Activated CD8-positive, alpha-beta memory T cell treated with anti-CD3 and anti-CD28 coated beads, Interleukin-2, amount 50 U/mL, for 24 hours (primary cell): ENCODE data around the gene SLC30A9.

Source experiments
- DNase-seq: peaks from one replicate; pipeline ENCODE4 v3.0.0-alpha.2; 2020; ENCODE audit errors: extremely low read depth

Gene SLC30A9

DNA sequence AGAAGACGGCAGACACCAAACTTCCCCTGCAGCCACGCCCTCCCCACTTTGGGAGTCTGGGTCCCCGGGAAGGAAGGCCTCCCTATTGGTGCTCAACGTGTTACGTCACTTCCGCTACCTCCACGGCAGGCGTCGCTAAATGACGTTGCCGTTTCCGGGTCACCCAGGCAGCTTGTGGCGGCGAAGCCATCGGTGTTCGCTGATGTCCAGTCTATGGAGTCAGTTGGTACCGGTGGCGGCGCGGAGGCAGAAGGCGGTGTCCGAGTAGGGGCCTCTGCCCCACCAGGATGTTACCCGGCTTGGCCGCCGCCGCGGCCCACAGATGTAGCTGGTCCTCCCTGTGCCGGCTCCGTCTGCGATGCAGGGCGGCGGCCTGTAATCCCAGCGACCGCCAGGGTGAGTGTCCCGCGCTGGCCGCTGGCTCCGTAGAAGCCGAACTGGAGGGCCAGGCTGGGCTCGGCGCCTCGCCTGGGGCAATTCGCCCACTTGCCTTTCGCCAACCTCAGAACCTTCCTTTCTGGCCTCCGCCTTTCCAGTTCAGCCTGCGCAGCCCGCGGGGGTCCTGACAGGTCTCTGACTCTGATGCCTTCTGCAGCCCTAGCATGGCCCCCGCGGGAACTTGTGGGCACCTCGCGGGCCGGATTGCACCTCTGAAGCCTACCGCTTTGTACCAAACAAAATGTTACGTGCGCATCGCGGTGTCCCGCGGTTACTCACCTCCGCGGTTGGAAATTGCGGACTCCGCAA, at the start of gene SLC30A9:
Gene SLC30A9 (plus strand): TSS at position 166 of the 747 bp plus-strand sequence. CDS start 122 bp downstream, at position 288.
- DNase-seq: peak; percentile 89

DNA sequence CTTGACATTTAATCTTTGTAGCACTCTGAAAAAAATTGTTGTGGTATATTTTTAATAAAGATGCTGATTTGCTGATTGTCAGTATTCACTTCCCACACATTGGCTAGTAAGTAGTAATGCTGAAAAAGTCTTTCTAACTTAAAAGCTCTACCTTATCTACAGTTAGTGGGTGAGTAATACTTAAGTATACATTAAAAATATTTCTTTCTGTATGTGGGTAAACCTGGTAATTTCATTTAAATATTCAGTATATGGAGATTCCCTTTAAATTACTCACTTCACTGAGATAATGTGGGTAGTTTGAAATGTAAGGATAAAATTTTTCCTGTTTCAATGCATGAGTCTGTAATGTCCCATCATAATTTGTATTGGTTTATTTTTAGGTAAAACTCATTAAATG, 49.5 kb upstream of the SLC30A9 start:
- no peak for DNase-seq

DNA sequence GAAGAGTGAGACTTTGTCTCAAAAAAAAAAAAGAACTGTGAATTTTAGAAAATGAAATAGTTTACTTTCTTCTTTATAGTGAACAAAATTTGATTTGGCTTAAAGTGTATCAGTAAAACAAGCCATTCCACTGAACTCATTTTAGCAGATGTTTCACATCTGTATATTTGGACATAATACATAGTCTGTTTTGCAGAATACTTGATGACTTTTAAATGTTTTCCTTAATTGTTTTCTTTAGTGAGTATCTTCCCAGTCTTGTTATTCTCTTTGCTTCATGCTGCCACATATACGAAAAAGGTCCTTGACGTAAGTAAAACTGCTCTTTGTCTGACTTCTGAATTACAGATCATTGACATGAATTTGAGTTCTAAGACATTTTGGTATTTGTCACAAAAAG, 46.8 kb upstream of the SLC30A9 start:
- DNase-seq: no peak

DNA sequence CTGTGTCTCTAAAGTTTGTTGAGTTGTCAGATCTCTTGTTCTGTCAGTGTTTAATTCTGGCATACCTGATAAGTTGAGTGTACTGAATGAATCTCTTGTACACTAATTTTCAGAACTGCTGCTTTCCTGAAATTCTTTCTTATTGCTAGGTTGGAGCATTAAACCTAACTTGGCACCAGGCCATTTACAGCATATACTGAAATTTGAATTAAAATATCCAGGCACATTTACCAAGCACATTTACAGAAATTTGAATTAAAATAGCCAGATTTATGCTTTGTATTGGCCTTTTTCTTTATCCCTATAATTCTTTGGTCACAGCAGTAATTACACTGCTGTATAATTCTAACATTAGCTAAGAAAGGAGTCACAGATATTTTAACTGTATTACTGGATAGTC, 46.2 kb upstream of the SLC30A9 start:
- DNase-seq: no peak

DNA sequence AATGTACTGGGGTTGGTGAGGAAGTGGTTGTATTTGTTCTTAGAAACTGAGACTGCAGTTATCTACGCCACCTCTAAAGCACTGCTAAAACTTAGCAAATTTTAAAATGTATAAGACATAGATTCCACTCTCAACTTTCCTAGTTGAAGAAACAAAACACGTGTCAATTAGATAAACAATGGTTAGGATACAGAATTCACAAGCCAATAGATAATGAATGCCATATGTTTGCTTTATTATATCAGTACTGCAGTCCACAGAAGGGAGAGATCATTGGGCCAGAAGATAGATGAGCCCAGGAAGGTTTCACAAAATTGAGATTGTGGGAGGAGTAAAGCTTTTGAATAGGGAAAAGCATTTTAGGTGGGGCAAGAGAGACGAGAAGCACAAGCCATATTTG, 40.8 kb upstream of the SLC30A9 start:
- DNase-seq: no peak

DNA sequence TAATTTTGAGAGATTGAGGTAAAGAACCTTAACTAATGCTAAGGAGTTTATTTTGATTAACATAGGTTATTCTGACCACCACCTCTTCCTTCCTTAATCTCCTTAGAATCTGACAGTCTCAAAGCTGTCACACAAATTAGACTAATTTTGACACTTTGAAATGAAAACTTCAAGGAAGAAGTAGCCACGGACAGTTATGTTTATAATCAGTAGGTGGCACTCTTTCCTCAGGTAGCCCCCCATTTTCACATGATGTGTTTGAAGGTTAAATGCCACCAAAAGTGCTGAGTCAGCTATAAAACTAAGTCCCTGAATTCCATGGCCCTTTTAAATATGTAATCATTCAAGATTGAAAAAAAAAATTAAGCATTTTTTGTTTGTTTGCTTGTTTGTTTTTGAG, 32.7 kb upstream of the SLC30A9 start:
- no peak for DNase-seq

DNA sequence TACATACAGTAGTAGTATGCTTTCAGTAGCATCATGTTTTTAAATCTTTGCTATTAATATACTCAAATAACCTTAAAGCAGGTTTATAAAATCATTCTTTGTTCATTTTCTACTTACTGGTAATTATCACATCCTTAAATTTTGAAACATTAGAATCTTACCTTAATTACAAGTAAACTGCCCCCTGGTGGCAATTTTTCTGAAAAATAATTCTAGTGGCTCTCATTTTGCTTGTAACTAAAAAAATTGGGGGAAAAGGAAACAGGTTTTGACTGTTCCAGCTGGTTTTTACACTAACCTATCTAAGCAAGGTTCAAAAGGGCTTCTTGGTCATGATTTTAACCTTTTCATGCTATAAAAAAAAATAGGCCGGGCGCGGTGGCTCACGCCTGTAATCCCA, 27.2 kb upstream of the SLC30A9 start:
- no peak for DNase-seq

DNA sequence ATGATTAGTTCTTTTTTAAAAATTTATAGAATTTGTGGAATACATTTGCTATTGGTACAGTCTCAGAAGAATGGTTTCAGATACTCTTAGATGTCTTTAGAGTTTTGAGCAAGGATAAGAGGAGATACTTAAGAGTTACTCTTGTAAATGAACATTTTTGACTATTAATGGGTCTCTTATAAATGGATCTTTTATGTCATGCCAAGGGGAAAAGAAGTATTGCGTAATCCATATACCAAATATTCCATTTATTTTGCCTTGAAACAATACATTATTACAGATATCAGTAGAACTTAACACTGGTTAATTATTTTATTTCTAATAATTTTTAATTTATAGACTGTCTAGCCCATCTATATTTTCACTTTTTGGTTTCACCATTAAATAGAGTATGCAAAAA, 25.9 kb upstream of the SLC30A9 start:
- DNase-seq: no peak

DNA sequence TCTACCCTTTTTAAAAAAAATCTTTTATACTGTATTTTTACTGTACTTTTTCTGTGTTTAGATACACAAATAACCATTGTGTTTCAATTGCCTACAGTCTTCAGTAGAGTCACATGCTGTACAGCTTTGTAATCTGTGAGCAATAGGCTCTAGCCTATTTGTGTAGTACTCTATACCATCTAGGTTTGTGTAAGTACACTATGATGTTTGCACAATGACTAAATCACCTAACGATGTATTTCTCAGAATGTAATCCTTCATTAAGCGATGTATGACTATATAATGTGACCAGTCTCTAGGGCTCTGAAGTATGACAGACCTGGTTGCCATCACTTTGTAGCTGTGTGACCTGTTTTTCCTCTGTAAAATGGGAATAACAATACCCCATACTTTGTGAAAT, 22.9 kb upstream of the SLC30A9 start:
- DNase-seq: no peak

DNA sequence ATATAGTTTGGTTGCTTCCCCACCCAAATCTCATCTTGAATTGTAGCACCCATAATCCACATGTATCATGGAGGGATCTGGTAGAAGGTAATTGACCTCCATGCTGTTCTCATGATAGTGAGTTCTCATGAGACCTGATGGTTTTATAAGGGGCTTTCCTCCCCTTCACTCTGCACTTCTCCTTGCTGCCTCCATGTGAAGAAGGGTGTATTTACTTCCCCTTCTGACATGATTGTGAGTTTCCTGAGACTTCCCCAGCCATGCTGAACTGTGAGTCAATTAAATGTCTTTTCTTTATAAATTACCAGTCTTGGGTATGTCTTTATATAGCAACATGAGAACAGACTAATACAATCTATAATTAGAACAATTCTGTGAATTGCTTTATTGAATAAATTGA, 20.7 kb upstream of the SLC30A9 start:
- no peak for DNase-seq

DNA sequence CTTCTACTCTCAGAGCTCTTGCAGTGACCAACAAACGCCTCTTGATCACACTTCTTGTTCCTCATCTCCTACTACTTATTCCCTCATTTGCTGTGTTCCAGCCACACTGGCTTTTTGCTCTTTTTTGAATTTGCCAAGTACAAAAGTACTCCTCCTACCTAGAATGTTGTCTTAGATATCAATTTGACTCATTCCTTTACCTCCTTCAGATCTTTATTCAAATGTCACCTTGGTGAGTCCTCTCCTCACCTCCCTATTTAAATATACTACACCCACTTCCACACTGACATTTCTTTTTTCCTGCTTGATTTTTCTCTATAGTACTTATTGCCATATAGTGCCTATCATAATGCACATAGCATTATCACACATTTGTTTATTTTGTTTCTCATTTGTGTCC, 15.0 kb upstream of the SLC30A9 start:
- DNase-seq: no peak

DNA sequence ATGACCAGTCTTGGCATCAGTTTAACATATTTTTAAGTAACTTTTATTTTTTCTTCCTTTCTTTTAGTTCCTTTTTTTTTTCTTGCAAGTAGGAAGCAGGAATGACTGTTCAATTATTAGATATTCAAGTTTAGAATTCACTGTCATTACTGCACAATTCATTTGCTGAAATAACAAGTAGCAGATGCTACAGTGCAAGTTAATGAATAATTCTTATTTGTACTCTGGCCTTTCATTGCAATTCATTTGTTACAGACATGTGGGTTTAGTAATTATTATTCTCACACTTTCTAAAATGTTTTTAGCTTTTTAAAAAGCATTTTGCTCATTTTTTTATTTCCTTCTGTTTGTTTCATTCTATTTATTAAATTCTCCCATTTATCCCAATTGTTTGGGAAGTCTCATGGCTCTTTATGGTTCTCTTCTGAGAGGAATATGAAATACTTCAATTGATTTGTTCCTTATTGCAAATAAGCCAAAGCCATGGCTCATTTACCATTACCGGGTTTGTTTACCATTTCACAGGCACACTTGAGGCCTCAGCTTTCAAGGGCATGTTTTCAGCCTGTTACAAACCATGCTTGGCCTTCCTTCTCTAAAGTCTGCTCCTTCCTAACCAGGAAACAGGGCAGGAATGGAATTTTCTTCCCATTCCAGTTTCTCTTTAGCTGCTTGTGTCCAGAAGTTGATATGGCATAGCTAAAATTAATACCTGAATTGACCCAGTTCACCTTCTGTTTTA, 13.4 kb upstream of the SLC30A9 start:
- DNase-seq: no peak

DNA sequence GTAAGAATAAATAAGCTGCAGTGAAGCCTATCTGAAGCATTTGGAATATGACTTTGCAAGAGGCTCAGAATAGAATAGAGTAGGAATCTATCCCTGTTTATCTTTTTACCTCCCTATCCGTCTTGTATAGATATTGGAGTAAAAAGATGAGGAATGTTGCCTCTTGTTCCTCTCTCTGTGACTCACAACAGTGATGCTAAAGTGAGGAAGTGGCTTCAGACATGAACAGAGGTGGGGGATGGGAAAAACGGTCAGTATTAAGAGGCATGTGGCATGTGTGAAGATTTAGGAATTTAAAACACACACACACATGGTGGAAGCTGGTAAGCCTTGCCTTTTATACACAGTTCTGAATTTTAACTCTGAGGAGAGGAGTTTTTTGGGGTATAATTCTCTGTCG, 12.6 kb upstream of the SLC30A9 start:
- no peak for DNase-seq

DNA sequence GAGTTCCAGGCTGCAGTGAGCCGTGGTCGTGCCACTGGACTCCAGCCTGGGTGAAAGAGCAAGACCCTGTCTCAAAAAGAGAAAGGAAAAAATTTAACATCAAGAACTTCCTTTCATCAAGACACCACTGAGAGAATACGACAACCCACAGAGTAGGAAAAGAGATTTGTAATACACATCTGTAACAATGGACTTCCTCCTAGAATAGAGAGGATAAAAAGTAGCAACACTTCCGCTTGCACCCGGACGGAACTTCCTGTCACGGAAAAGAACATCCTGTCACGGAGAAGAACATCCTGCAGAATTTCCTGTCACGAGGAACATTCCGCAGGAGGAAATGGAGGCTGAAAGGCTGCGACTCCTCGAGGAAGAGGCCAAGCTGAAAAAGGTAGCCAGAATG, 8.9 kb upstream of the SLC30A9 start, which contains the start of gene DCAF4L1:
Gene DCAF4L1 (plus strand): TSS at position 301 of the 400 bp plus-strand sequence. CDS start 37 bp downstream, at position 338.
- DNase-seq: no peak

DNA sequence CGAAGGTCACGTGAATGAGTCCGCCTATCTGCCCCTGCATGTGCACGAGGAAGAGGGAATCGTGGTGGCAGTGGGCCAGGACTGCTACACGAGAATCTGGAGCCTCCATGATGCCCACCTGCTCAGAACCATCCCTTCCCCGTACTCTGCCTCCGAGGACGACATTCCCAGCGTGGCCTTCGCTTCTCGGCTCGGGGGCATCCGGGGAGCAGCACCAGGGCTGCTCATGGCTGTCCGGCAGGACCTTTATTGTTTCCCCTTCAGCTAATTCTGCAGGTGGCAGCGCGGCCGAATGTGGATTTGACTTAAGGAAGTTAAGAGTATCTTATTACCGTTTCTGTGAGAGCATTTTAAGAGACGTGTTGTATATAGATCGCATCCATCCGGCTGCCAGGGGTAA, 7.6 kb upstream of the SLC30A9 start:
- no peak for DNase-seq

DNA sequence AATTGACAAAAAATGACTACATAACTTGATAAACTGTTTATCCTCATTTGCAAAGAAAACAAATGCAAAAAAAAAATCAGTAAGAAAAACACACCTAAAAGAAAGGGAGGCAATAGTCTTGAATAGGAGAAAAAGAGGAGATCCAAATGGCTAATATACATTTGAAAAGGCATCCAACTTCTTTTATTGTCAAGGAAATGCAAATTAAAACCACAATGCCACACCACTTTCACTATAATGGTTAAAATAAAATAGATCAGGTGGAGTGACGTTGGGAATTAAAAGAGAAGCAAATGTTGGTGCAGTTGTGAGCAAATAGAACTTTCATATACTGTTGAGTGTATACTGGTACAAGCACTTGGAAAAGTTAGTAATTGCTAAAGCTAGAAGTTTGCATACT, 5.2 kb upstream of the SLC30A9 start:
- no peak for DNase-seq

DNA sequence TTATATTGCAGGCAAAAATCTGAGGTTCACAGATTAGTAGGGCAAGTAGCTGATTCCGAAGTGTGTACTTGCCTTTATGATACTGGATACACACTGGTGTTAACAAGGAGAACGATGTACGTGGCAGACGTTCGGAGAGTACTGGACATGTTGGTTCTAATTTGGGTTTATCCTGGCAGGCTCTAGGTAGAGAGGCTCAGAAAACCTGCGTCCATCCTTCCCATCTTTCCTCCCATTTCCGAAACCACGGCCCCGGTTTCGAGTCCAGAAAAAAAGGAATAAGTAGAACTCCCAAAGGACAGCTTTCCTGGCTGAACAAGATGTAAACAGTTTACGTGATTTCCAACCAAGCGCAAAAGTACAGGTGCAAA, 351 bp upstream of the SLC30A9 start:
- DNase-seq: no peak

DNA sequence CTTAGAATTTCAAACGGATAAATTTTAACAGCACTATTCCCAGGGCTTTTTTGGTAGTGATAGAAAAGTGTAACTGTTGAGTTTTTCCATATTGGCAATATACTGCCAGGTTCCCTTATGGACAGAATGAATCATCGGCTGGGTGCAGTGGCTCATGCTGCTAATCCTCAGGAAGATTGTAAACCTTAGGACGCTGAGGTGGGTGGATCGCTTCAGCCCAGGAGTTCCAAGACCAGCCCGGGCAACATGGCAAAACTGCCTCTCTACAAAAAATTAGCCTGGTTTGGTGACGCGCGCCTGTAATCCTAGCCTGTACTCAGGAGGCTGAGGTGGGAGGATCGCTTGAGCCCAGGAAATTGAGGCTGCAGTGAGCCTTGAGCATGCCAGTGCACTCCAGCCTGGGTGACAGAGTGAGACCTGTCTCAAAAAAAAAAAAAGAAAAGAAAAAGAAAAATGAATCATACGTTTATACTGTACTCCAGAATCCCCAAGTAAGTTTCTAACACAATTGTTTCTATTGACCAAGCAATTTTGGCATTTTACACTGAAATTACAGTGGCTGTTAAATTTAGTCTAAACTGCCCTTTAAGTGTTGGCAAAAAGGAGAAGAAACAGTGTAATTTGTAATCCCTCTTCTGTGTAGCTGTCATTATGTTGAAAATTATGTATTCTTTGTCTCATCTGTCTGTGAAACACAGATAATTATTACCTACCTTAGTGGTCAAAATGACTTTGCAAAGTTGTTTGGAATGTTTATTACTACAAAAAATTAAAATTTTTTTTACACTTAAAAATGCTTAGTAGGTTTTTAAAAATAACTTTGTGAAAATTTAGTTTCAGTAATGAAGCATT, 1.8 kb downstream of the SLC30A9 start:
- no peak for DNase-seq

DNA sequence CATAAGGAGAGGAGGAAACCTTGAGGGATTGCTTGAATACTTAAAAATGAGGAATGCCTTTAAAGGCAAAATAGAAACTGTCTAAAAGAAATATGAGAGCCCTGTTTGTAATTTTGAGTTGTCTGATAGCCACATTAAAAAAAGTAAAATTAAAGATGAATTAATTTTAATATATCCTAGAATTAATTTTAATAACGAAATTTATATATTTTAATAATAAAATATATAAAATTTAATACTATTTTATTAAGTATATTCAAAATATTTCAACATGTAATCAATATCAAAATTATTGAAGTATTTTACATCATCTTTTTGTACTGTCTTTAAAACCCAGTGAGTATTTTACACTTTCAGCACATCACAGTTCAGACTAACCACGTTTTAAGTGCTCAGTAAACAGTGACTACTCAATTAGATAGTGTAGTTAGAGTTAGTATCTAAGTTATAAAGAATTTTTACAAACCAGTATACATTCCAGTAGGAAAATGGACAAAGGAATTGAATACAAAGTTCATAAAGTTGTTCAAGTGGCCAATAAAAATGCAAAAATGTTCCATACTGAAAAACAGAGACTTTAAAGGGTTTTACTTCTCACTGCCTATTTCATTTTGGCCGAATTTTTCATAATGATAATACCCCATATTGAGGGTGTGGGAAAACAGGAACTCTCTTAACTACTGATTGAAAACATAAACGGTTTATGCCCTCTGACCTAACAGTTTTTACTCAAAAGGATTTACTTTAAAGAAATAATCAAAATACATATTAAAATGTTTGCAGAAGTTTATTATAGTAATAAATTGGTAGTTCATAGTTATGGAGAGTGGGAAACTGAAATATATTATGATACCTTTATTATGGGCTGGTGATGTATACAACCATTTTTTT, 2.9 kb downstream of the SLC30A9 start:
- no peak for DNase-seq

DNA sequence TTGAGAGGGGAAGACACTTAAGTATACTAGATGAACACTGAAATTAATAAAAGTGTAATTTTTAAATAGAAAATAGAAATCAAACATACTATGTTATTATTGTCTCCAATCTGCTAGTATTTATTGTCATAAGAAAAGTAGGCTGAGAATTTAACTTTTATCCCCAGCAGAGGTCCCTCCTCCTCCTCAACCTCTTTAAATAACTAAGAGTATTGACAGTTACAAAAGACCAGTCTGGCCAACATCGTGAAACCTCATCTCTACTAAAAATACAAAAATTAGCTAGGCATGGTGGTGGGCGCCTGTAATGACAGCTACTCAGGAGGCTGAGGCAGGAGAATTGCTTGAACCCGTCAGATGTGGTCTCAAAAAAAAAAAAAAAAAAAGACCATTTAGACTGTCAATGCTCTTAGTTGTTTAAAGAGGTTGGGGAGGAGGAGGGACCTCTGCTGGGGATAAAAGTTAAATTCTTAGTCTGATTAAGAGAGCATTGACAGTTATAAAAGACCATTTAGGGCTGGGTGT, 4.2 kb downstream of the SLC30A9 start:
- DNase-seq: no peak

DNA sequence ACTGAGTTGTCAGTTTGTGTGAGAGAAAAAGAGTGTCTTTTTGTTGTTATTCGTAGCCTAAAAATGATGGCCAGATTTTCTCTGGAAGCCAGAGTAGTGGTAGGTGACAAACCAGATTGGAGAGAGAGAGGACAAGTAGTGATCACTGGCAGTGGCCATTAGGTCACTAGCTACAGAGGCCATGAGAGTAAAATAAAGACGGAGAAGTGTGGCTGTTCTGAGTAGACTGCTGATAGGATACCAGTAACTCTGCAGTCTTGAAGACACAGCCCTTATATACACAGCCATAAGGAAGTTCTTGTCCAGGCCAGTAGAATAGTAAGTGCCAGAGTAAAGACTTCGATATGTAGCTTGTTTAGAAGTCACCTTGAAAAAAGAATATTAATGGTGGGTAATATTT, 7.7 kb downstream of the SLC30A9 start:
- DNase-seq: no peak
